GM06990 (cell line): ENCODE measurements around the gene ZNF335.

Experiments used
- DNase-seq: peaks from one replicate; pipeline ENCODE4 v3.0.0-alpha.2; 2011; ENCODE audit not compliant: insufficient read length; ENCODE audit errors: extremely low read depth
- H3K27me3 ChIP-seq: replicated peaks from 2 replicates; pipeline ENCODE4 v1.6.0; 2011; ENCODE audit warnings: low read length; ENCODE audit not compliant: control insufficient read depth, insufficient read depth
- H3K36me3 ChIP-seq: 2 replicates; pipeline ENCODE4 v1.5.1; 2011; ENCODE audit warnings: low read length; ENCODE audit not compliant: control insufficient read depth, insufficient read depth
- H3K4me3 ChIP-seq: replicated peaks from 2 replicates; pipeline ENCODE4 v1.5.1; 2011; ENCODE audit warnings: low read depth, mild to moderate bottlenecking, control low read depth, low read length
- CTCF ChIP-seq: IDR thresholded peaks from 2 replicates; pipeline ENCODE4 v1.5.1; 2011; ENCODE audit warnings: low read length, control low read depth, mild to moderate bottlenecking, inconsistent platforms; ENCODE audit not compliant: insufficient read depth, poor library complexity, severe bottlenecking

The ZNF335 gene

GRCh38 chr20:45920462-45921336 is 51.3 kb downstream of the ZNF335 start:
- Histone ChIP-seq H3K4me3 (no peak overlapping the region), H3K36me3 (no peaks in the 10 kb centered on the region), H3K27me3 (no peaks in the 10 kb centered on the region)
- no peak for DNase-seq
- no peak for TF ChIP-seq CTCF

- Histone ChIP-seq H3K27me3 (no peaks in the 10 kb centered on the region), H3K36me3 (no peaks in the 10 kb centered on the region), H3K4me3 (no peak overlapping the region)
- DNase-seq = no peak
- TF ChIP-seq CTCF = no peak
These were observed 52.2 kb downstream of the ZNF335 start for GRCh38 chr20:45919542-45920399.

- TF ChIP-seq CTCF = no peak
- Histone ChIP-seq H3K4me3 (no peak overlapping the region), H3K36me3 (no peaks in the 10 kb centered on the region), H3K27me3 (no peaks in the 10 kb centered on the region)
- no peak for DNase-seq
These were observed 53.0 kb downstream of the ZNF335 start for GRCh38 chr20:45918779-45919537.

- no peaks in the 10 kb centered on the region for H3K36me3 ChIP-seq
- H3K4me3 ChIP-seq = no peak overlapping the region
- DNase-seq = no peak
- no peaks in the 10 kb centered on the region for H3K27me3 ChIP-seq
- no peak for TF ChIP-seq CTCF
These were observed 53.7 kb downstream of the ZNF335 start for GRCh38 chr20:45918182-45918737.

- no peak for TF ChIP-seq CTCF
- DNase-seq = no peak
- no peak overlapping the region for H3K4me3 ChIP-seq
- H3K36me3 ChIP-seq = no peaks in the 10 kb centered on the region
- no peaks in the 10 kb centered on the region for H3K27me3 ChIP-seq
These were observed 54.2 kb downstream of the ZNF335 start for GRCh38 chr20:45917790-45918141.
